Thymus (tissue), 11 donors: ENCODE data around the gene THTPA. TPM values are rescaled to one million over a fixed set of nuclear protein-coding genes. Genes with fewer than 3 reads are reported as not detected.
"Not testable (repeated sequence)": the region's sequence is repeated elsewhere in the genome, so short reads cannot be mapped to it uniquely, and the experiment has no call there.

ENCODE experiments used
- DNase-seq, 9 donors: peaks; one replicate each; pipeline ENCODE4 v3.0.0-alpha.2; 2013; ENCODE audit warnings: low spot score in 9 of 9, low read depth in 6 of 9, missing footprints in 1 of 9
- H3K27ac ChIP-seq, 2 donors: one replicate each; pipeline ENCODE4 v1.5.1; 2013; ENCODE audit warnings: control low read depth in 1 of 2, low read depth in 1 of 2, low read length in 1 of 2, mild to moderate bottlenecking in 1 of 2, moderate library complexity in 1 of 2
- H3K27me3 ChIP-seq, 2 donors: one replicate each; pipeline ENCODE4 v1.5.1; 2013; ENCODE audit warnings: low read length in 1 of 2; ENCODE audit not compliant: control insufficient read depth in 2 of 2, insufficient read depth in 1 of 2
- H3K36me3 ChIP-seq, 2 donors: one replicate each; pipeline ENCODE4 v1.5.1; 2013; ENCODE audit warnings: low read length in 1 of 2, mild to moderate bottlenecking in 1 of 2, moderate library complexity in 1 of 2; ENCODE audit not compliant: control insufficient read depth in 2 of 2, insufficient read depth in 2 of 2
- H3K4me1 ChIP-seq, 2 donors: one replicate each; pipeline ENCODE4 v1.5.1; 2013; ENCODE audit warnings: low read length in 2 of 2; ENCODE audit not compliant: control insufficient read depth in 2 of 2, insufficient read depth in 2 of 2
- H3K4me3 ChIP-seq, 2 donors: one replicate each; pipeline ENCODE4 v1.5.1; 2013; ENCODE audit warnings: low read length in 2 of 2, control low read depth in 1 of 2, mild to moderate bottlenecking in 1 of 2
- H3K9me3 ChIP-seq, 2 donors: one replicate each; pipeline ENCODE4 v1.5.1; 2013; ENCODE audit warnings: low read length in 1 of 2, mild to moderate bottlenecking in 1 of 2; ENCODE audit not compliant: control insufficient read depth in 2 of 2, insufficient read depth in 1 of 2
- WGBS: extraction: QIAGEN DNeasy Blood & Tissue Kit; methylation state at CpG from one replicate; pipeline ENCODE4 v1.1.7; 2013; 5-methylcytosine and 5-hydroxymethylcytosine counted together
- polyA plus RNA-seq: library from polyadenylated mRNA; stranded (reverse); fragments of 200-250 nt; gene quantifications from one replicate; pipeline ENCODE4 v1.2.3, GENCODE V29; 2013
- total RNA-seq: library from RNA; stranded (reverse); fragments of 120-200 nt; gene quantifications from one replicate; pipeline ENCODE4 v1.2.4, GENCODE V29; 2013
- donor health status: healthy.

The THTPA gene
- total and polyA plus RNA-seq, 2 donors: 6.7 to 8.8 TPM

GRCh38 chr14:23577710-23578392, 21.8 kb downstream of the THTPA start:
- Histone ChIP-seq H3K27me3 (peaks cover 56 to 93% of the 10 kb centered on the region in 2 donors), H3K27ac (no peak overlapping the region), H3K4me3 (no peak overlapping the region), H3K4me1 (no peaks in the 10 kb centered on the region), H3K9me3 (no peaks in the 10 kb centered on the region), H3K36me3 (no peaks in the 10 kb centered on the region)
- 5% methylated on average over 24 of the region's 24 CpGs for WGBS
- no peak for DNase-seq

GRCh38 chr14:23578560-23579310, 22.7 kb downstream of the THTPA start, which contains the start of gene JPH4:
Gene JPH4 (minus strand): TSS chr14:23578790. CDS start chr14:23577453, 1,337 bp downstream.
- Histone ChIP-seq H3K27ac (no peak within 1 kb of the TSS), H3K27me3 (peaks cover 51 to 85% of the 10 kb centered on the region in 2 donors), H3K36me3 (no peaks in the 10 kb centered on the region), H3K4me1 (no peaks in the 10 kb centered on the region), H3K9me3 (no peaks in the 10 kb centered on the region), H3K4me3 (no peak within 1 kb of the TSS)
- 37% methylated on average over 18 of the region's 18 CpGs for WGBS
- no peak for DNase-seq

- 93% methylated on average over 3 of the region's 3 CpGs for WGBS
- no peak for DNase-seq
- no peaks in the 10 kb centered on the region for H3K36me3 ChIP-seq
- no peaks in the 10 kb centered on the region for H3K4me1 ChIP-seq
- H3K4me3 ChIP-seq: no peak overlapping the region
- no peaks in the 10 kb centered on the region for H3K9me3 ChIP-seq
- no peak overlapping the region for H3K27ac ChIP-seq
- H3K27me3 ChIP-seq: peaks cover 46 to 80% of the 10 kb centered on the region in 2 donors
Measured at GRCh38 chr14:23579311-23579630, 23.2 kb downstream of the THTPA start.

- Histone ChIP-seq H3K27ac (no peak overlapping the region), H3K27me3 (peaks cover 42 to 75% of the 10 kb centered on the region in 2 donors)
- DNase-seq: no peak
Measured at GRCh38 chr14:23579739-23580138, 23.7 kb downstream of the THTPA start.

GRCh38 chr14:23580152-23580926, 24.3 kb downstream of the THTPA start:
- WGBS: 95% methylated on average over 24 of the region's 24 CpGs
- no peak overlapping the region for H3K4me3 ChIP-seq
- H3K27ac ChIP-seq: no peak overlapping the region
- H3K27me3 ChIP-seq: peaks cover 38 to 69% of the 10 kb centered on the region in 2 donors
- no peaks in the 10 kb centered on the region for H3K36me3 ChIP-seq
- no peaks in the 10 kb centered on the region for H3K4me1 ChIP-seq
- DNase-seq: no peak
- H3K9me3 ChIP-seq: no peaks in the 10 kb centered on the region

More at GRCh38 chr14:23579739-23580138, 23.7 kb downstream of the THTPA start:
- no peaks in the 10 kb centered on the region for H3K4me1 ChIP-seq
- no peak overlapping the region for H3K4me3 ChIP-seq
- no peaks in the 10 kb centered on the region for H3K9me3 ChIP-seq
- H3K36me3 ChIP-seq: no peaks in the 10 kb centered on the region

- Histone ChIP-seq H3K4me1 (no peaks in the 10 kb centered on the region), H3K27ac (no peak overlapping the region), H3K9me3 (no peaks in the 10 kb centered on the region), H3K36me3 (no peaks in the 10 kb centered on the region), H3K27me3 (peaks cover 32 to 63% of the 10 kb centered on the region in 2 donors), H3K4me3 (no peak overlapping the region)
- over 99% methylated on average over 6 of the region's 8 CpGs for WGBS
- DNase-seq: no peak
Measured at GRCh38 chr14:23580948-23581281, 24.8 kb downstream of the THTPA start.

GRCh38 chr14:23582906-23583760, 27.1 kb downstream of the THTPA start:
- H3K27ac ChIP-seq: no peak overlapping the region
- peaks cover 11 to 41% of the 10 kb centered on the region in 2 donors for H3K27me3 ChIP-seq

GRCh38 chr14:23583761-23584526, 27.9 kb downstream of the THTPA start:
- peaks cover 4 to 34% of the 10 kb centered on the region in 2 donors for H3K27me3 ChIP-seq
- not testable (repeated sequence) for H3K36me3 ChIP-seq, DNase-seq, H3K9me3 ChIP-seq, H3K4me1 ChIP-seq, H3K27ac ChIP-seq, H3K4me3 ChIP-seq
- WGBS: 75% methylated on average over 25 of the region's 25 CpGs

More at GRCh38 chr14:23582906-23583760, 27.1 kb downstream of the THTPA start:
- 93% methylated on average over 3 of the region's 3 CpGs for WGBS
- H3K4me1 ChIP-seq: no peaks in the 10 kb centered on the region
- no peaks in the 10 kb centered on the region for H3K36me3 ChIP-seq
- no peak for DNase-seq
- no peaks in the 10 kb centered on the region for H3K9me3 ChIP-seq
- H3K4me3 ChIP-seq: no peak overlapping the region
